ENCODE results near the gene MREG. TPM values are rescaled to one million over a fixed set of nuclear protein-coding genes. Genes with fewer than 3 reads are reported as not detected.
A peak's percentile ranks its signal among the peaks of the same experiment; 100 is the strongest.

MREG gene
- total RNA-seq, 1 experiment from 2014 or later, result 16.9 TPM

DNA sequence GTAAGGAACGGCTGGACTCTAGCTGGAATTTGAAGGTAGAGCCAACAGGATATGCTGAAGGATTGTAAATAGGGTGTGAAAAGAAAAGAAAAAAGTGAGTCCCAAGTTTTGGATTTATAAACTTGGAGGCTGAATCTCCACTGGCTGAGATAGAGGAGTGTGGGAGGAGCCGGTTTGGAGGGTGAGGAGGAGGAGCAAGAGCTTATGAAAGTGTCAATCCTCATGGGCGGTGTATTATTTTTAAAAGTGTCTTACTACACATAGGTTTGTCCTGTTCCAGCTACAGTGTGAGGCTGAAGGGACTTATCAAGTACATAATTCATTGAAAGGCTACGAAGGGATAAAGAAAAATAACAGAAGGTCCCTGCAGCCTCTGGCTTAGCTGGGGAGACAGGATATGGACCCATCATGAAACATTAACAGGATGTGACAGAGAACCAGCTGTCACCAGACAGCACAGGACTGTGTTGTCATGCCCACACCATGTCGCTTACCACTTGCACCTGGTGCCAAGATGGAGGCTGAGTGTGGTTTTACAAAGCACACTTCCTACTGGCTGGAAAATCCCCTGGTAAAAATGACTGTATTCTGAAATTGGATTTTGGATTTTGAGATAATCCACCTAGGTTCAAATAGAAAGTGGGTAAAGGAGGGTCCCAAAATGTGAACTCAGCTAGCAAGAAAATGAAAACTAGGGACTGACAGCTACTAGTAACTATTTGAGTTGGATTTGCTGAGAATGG lies 2.5 kb upstream of the MREG start (continued):
- TF ChIP-seq EZH2phosphoT487 (IDR thresholded peaks at IDR 0.05; ENCODE audit: borderline replicate concordance), result no peak

DNA sequence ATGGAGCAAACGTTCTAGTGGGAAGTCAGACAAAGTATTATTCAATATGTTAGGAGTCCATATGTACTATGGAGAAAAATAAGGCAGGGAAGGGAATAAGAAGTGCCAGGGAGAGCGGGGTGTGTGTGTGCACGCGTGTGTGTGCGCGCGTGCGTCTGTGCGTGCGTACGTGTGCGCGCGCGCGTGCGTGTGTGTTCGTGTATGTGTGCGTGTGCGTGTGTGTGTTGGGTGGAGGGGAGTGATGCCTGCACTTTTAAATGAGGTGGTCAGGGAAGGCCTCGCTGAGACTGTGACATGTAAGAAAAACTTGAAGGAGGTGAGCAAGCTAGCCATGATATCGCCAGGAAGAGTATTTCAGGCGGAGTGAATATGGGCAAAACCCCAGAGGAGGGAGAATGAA lies 1.6 kb upstream of the MREG start:
- no peak overlapping the region for H3K9ac ChIP-seq (ENCODE audit: low read length)
- no peak overlapping the region for H3K4me2 ChIP-seq (ENCODE audit: low read length)
- BruUV-seq (replicated peaks), result no TSS peak
- H3K4me3 ChIP-seq (replicated peaks in 1 of 2; ENCODE audit: low read depth in 1 of 2, low read length in 2 of 2), result no peak overlapping the region
- CTCF ChIA-PET, result interaction anchor here (1.7 kb wide), 1 partner anchor 10 kb away, joined by 3 read pairs; no protein-coding TSS in a partner anchor
- ATAC-seq, result no peak
- intact Hi-C loops (cut with micrococcal nuclease), result loop anchor here (5.0 kb wide), 1 partner anchor 63 kb away; no protein-coding TSS in a partner anchor
- H3K9me2 ChIP-seq (ENCODE audit: insufficient read depth), result no peaks in the 10 kb centered on the region
- TF ChIP-seq JUND (IDR thresholded peaks at IDR 0.05) (no peak), EZH2 (IDR thresholded peaks at IDR 0.05) (no peak)
- peaks cover 23% of the 10 kb centered on the region for H3K79me2 ChIP-seq (ENCODE audit: insufficient read depth, low read length)
- H3K27me3 ChIP-seq (ENCODE audit: insufficient read depth, low read length), result no peaks in the 10 kb centered on the region
- no peak overlapping the region for H3K27ac ChIP-seq (ENCODE audit: low read depth, low read length)
- no peaks in the 10 kb centered on the region for H3K9me3 ChIP-seq (ENCODE audit: control insufficient read depth in 1 of 2, insufficient read depth in 1 of 2, low read depth in 1 of 2, low read length in 2 of 2)
- no peaks in the 10 kb centered on the region for H3K36me3 ChIP-seq (ENCODE audit: control insufficient read depth in 1 of 2, insufficient read depth in 2 of 2, low read length in 2 of 2)
- H4K20me1 ChIP-seq (ENCODE audit: insufficient read depth), result no peaks in the 10 kb centered on the region
- no peak for DNase-seq (ENCODE audit: low read depth, low spot score)
- RAD21 ChIA-PET (ENCODE audit: low non-redundant PET in 1 of 2, low total read pairs in 2 of 2, uncharacterized antibody in 2 of 2, unreplicated experiment in 2 of 2), result no interaction called here
- peaks cover 12 to 24% of the 10 kb centered on the region in 2 experiments; a peak in 3 of 4 replicates for H3K4me1 ChIP-seq (ENCODE audit: control insufficient read depth in 1 of 2, insufficient read depth in 2 of 2, low read length in 2 of 2)
- POLR2A ChIA-PET, result no interaction called here
- no peak overlapping the region for H2AFZ ChIP-seq (ENCODE audit: low read depth, low read length, poor library complexity, severe bottlenecking)

DNA sequence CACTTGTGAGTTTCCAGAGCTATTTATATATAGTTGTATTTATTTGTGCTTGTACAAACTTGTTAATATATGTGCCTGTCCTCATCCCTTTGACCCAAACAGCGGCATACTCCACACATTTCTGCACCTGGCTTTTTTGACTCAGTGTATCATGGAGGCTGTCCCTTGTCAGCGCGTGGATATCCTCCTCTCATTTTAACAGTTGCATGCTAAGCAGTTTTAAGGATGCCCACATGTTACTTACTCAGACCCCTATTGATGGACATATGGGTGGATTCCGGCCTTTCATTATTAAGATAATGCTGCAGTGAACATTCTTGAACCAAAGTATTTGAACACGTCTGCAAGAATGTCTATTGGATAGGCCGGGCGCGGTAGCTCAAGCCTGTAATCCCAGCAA lies 655 bp upstream of the MREG start:
- Histone ChIP-seq H3K4me3 (replicated peaks in 1 of 2; ENCODE audit: low read depth in 1 of 2, low read length in 2 of 2) (no peak overlapping the region), H3K9me3 (ENCODE audit: control insufficient read depth in 1 of 2, insufficient read depth in 1 of 2, low read depth in 1 of 2, low read length in 2 of 2) (no peaks in the 10 kb centered on the region), H3K36me3 (ENCODE audit: control insufficient read depth in 1 of 2, insufficient read depth in 2 of 2, low read length in 2 of 2) (no peaks in the 10 kb centered on the region), H2AFZ (ENCODE audit: low read depth, low read length, poor library complexity, severe bottlenecking) (no peak overlapping the region), H3K9me2 (ENCODE audit: insufficient read depth) (no peaks in the 10 kb centered on the region), H3K4me1 (ENCODE audit: control insufficient read depth in 1 of 2, insufficient read depth in 2 of 2, low read length in 2 of 2) (peaks cover 12 to 24% of the 10 kb centered on the region in 2 experiments; a peak in 3 of 4 replicates), H3K79me2 (ENCODE audit: insufficient read depth, low read length) (peaks cover 28% of the 10 kb centered on the region), H3K9ac (ENCODE audit: low read length) (peak overlapping the region; percentile 75; the same call in 1 of the 2 replicates), H3K27ac (ENCODE audit: low read depth, low read length) (no peak overlapping the region), H3K27me3 (ENCODE audit: insufficient read depth, low read length) (no peaks in the 10 kb centered on the region), H4K20me1 (ENCODE audit: insufficient read depth) (no peaks in the 10 kb centered on the region), H3K4me2 (ENCODE audit: low read length) (peak overlapping the region; percentile 79)
- intact Hi-C loops (cut with micrococcal nuclease), result loop anchor here (5.0 kb wide), 1 partner anchor 62 kb away; no protein-coding TSS in a partner anchor
- no peak for ATAC-seq
- BruUV-seq (replicated peaks), result no TSS peak
- DNase-seq (ENCODE audit: low read depth, low spot score), result no peak
- CTCF ChIA-PET, result no interaction called here
- POLR2A ChIA-PET, result no interaction called here
- RAD21 ChIA-PET (ENCODE audit: low non-redundant PET in 1 of 2, low total read pairs in 2 of 2, uncharacterized antibody in 2 of 2, unreplicated experiment in 2 of 2), result no interaction called here
- TF ChIP-seq CBX3 (IDR thresholded peaks at IDR 0.05; ENCODE audit: low read depth), result no peak
- no peak for TF ChIP-seq EGR1 (IDR thresholded peaks at IDR 0.05; ENCODE audit: low read depth)
- no peak for TF ChIP-seq TCF7L2 (IDR thresholded peaks at IDR 0.05; ENCODE audit: borderline replicate concordance, extremely low read depth, insufficient read depth, insufficient read length)
- TF ChIP-seq, protein P1, sequence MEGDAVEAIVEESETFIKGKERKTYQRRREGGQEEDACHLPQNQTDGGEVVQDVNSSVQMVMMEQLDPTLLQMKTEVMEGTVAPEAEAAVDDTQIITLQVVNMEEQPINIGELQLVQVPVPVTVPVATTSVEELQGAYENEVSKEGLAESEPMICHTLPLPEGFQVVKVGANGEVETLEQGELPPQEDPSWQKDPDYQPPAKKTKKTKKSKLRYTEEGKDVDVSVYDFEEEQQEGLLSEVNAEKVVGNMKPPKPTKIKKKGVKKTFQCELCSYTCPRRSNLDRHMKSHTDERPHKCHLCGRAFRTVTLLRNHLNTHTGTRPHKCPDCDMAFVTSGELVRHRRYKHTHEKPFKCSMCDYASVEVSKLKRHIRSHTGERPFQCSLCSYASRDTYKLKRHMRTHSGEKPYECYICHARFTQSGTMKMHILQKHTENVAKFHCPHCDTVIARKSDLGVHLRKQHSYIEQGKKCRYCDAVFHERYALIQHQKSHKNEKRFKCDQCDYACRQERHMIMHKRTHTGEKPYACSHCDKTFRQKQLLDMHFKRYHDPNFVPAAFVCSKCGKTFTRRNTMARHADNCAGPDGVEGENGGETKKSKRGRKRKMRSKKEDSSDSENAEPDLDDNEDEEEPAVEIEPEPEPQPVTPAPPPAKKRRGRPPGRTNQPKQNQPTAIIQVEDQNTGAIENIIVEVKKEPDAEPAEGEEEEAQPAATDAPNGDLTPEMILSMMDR (IDR thresholded peaks at IDR 0.05 in 2 of 3, conservative IDR thresholded peaks at IDR 0.05 in 1 of 3; ENCODE audit: borderline replicate concordance in 1 of 3, insufficient read depth in 1 of 3, low read depth in 2 of 3, low read length in 2 of 3), result no peak
- TF ChIP-seq, protein P2, sequence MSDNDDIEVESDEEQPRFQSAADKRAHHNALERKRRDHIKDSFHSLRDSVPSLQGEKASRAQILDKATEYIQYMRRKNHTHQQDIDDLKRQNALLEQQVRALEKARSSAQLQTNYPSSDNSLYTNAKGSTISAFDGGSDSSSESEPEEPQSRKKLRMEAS (IDR thresholded peaks at IDR 0.05), result no peak
- TF ChIP-seq RAD21 (IDR thresholded peaks at IDR 0.05; ENCODE audit: low read depth), result no peak
- TF ChIP-seq, protein P3, sequence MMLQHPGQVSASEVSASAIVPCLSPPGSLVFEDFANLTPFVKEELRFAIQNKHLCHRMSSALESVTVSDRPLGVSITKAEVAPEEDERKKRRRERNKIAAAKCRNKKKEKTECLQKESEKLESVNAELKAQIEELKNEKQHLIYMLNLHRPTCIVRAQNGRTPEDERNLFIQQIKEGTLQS (IDR thresholded peaks at IDR 0.05), result no peak
- no peak for TF ChIP-seq EZH2 (IDR thresholded peaks at IDR 0.05)
- no peak for TF ChIP-seq FOSL1 (IDR thresholded peaks at IDR 0.05; ENCODE audit: low read depth)
- TF ChIP-seq CEBPB (IDR thresholded peaks at IDR 0.05; ENCODE audit: low read depth), result no peak

All from HCT116 (cell line).